Measurements from ENCODE around the gene TRABD2A. TPM values are rescaled to one million over a fixed set of nuclear protein-coding genes. Genes with fewer than 3 reads are reported as not detected.
A peak's percentile ranks its signal among the peaks of the same experiment; 100 is the strongest.

Gene TRABD2A
- total RNA-seq, 1 experiment from 2014 or later = 1.7 TPM

GRCh38 chr2:84906108-84906899, 25.4 kb upstream of the TRABD2A start:
- Mint-ChIP-seq H3K36me3 (ENCODE audit: insufficient read depth in 1 of 3, low read depth in 3 of 3) (peaks cover 18 to 25% (median 21%) of the 10 kb centered on the region in 3 experiments), H3K27me3 (ENCODE audit: low read depth) (peaks cover 35% of the 10 kb centered on the region), H3K27ac (peak overlapping the region; percentile 39 to 91 (median 40); a peak in 4 of 7 replicates), H3K4me3 (peak overlapping the region; percentile 87 to 93), H3K9me3 (peaks cover 8 to 9% of the 10 kb centered on the region in 2 experiments), H3K4me1 (peaks cover 21 to 27% of the 10 kb centered on the region in 2 experiments)
- no peak for DNase-seq
- Histone ChIP-seq H2BK12ac (ENCODE audit: insufficient read length, low read depth, low read length) (no peak overlapping the region), H3K23me2 (ENCODE audit: insufficient read length, low read depth, low read length, poor library complexity, severe bottlenecking) (peaks cover 8% of the 10 kb centered on the region), H3K4ac (ENCODE audit: low read depth, low read length) (no peak overlapping the region), H3T11ph (ENCODE audit: low read length) (no peak overlapping the region), H2AFZ (ENCODE audit: low read length) (no peak overlapping the region), H3K4me1 (ENCODE audit: insufficient read depth, low read length) (no peaks in the 10 kb centered on the region), H3K4me2 (ENCODE audit: insufficient read depth, insufficient read length, low read length) (peak overlapping the region; percentile 73), H2BK5ac (ENCODE audit: insufficient read length, low read length) (no peak overlapping the region), H2AK5ac (ENCODE audit: insufficient read length, low read length) (no peak overlapping the region), H3K56ac (ENCODE audit: insufficient read length, low read depth, low read length) (no peak overlapping the region), H4K8ac (replicated peaks; ENCODE audit: insufficient read length, low read depth, low read length) (no peak overlapping the region), H3K23ac (ENCODE audit: insufficient read length, low read depth, low read length) (no peak overlapping the region), H4K91ac (ENCODE audit: insufficient read length, low read depth, low read length) (no peak overlapping the region), H3K18ac (ENCODE audit: insufficient read length, low read depth, low read length) (peak overlapping the region; percentile 77), H2BK15ac (ENCODE audit: low read depth, low read length) (no peak overlapping the region), H3K79me2 (ENCODE audit: insufficient read depth, low read length) (no peaks in the 10 kb centered on the region), H4K20me1 (ENCODE audit: control insufficient read depth, insufficient read depth, insufficient read length) (no peaks in the 10 kb centered on the region), H2BK120ac (ENCODE audit: low read depth, low read length, poor library complexity, severe bottlenecking) (no peak overlapping the region), H2BK20ac (ENCODE audit: low read depth, low read length, poor library complexity, severe bottlenecking) (no peak overlapping the region), H3K14ac (ENCODE audit: insufficient read depth, low read length) (peak overlapping the region; percentile 33; the same call in 1 of the 2 replicates), H4K5ac (ENCODE audit: insufficient read length, low read depth, low read length) (no peak overlapping the region), H3K79me1 (ENCODE audit: insufficient read depth, low read depth, low read length, poor library complexity, severe bottlenecking) (no peaks in the 10 kb centered on the region), H3K27ac (ENCODE audit: insufficient read length, low read depth, low read length) (no peak overlapping the region), H3K9me3 (ENCODE audit: control insufficient read depth, low read depth, low read length) (no peaks in the 10 kb centered on the region), H3K27me3 (ENCODE audit: insufficient read depth, low read length) (peaks cover 2% of the 10 kb centered on the region; the same call in 1 of the 2 replicates), H3K9ac (ENCODE audit: extremely low read depth, insufficient read length, low read length) (peak overlapping the region; percentile 75)
- no peak for TF ChIP-seq CTCF (conservative IDR thresholded peaks at IDR 0.05)
- no CpG with 5 or more reads among the region's 38 CpGs for WGBS (ENCODE audit: extremely low coverage, insufficient read length, low lambda C conversion rate)
